Stomach (tissue), 9 donors: ENCODE results near the gene FGD2. TPM values are rescaled to one million over a fixed set of nuclear protein-coding genes. Genes with fewer than 3 reads are reported as not detected.

Experiments used
- DNase-seq, 2 donors: peaks; one replicate each; pipeline versions ENCODE4 v3.0.0 to v3.0.0-alpha.2; 2013 to 2019
- H3K27ac ChIP-seq, 5 donors: fragments of 200-600 bp in 4 of 5; sonication (generic) in 4 of 5; one replicate each; pipeline ENCODE4 v1.5.1; 2013 to 2019; ENCODE audit warnings: mild to moderate bottlenecking in 1 of 5, moderate library complexity in 1 of 5
- H3K27me3 ChIP-seq, 3 donors: fragments of 200-600 bp; sonication (generic); one replicate each; pipeline ENCODE4 v1.5.1; 2017 to 2019; ENCODE audit warnings: mixed run types in 1 of 3
- H3K36me3 ChIP-seq, 4 donors: fragments of 200-600 bp; sonication (generic); 1 replicate in 3 of 4; 2 replicates in 1 of 4; pipeline ENCODE4 v1.5.1; 2016 to 2019
- H3K4me1 ChIP-seq, 4 donors: fragments of 200-600 bp; sonication (generic); one replicate each; pipeline ENCODE4 v1.5.1; 2016 to 2019
- H3K4me3 ChIP-seq, 4 donors: fragments of 200-600 bp; sonication (generic) in 3 of 4; one replicate each; pipeline ENCODE4 v1.5.1; 2016 to 2019; ENCODE audit warnings: mild to moderate bottlenecking in 1 of 4
- H3K9me3 ChIP-seq, 4 donors: fragments of 200-600 bp; sonication (generic); one replicate each; pipeline ENCODE4 v1.5.1; 2016 to 2019
- EP300 ChIP-seq: sonication (generic); formaldehyde crosslinking; IDR thresholded peaks from one replicate; pipeline ENCODE4 v1.6.1; 2017; ENCODE audit warnings: antibody characterized with exemption
- POLR2A ChIP-seq, 4 donors: fragments of 450-650 bp; IDR thresholded peaks; one replicate each; pipeline ENCODE4 v1.6.1; 2016; ENCODE audit warnings: antibody characterized with exemption in 4 of 4, control low read depth in 2 of 4, mild to moderate bottlenecking in 1 of 4, moderate library complexity in 1 of 4
- POLR2AphosphoS5 ChIP-seq, 3 donors: sonication (generic); formaldehyde crosslinking; IDR thresholded peaks; one replicate each; pipeline ENCODE4 v1.6.1; 2016; ENCODE audit warnings: antibody characterized with exemption in 3 of 3
- WGBS, 5 donors: extraction: QIAGEN DNeasy Blood & Tissue Kit in 3 of 5; methylation state at CpG; one replicate each; pipeline versions ENCODE4 v1.1.5 to v1.1.7; 2013 to 2018; 5-methylcytosine and 5-hydroxymethylcytosine counted together
- intact Hi-C: fragments of 100-400 bp; cut with DNase I; formaldehyde crosslinking; loops from one replicate; pipeline ENCODE4 v1.15.1; 2023; ENCODE audit warnings: low total_unique reads
- polyA plus RNA-seq, 3 donors: library from polyadenylated mRNA; stranded (reverse); fragments of 200-250 nt; gene quantifications; one replicate each; pipeline ENCODE4 v1.2.3, GENCODE V29; 2013
- total RNA-seq, 5 donors: library from RNA; depleted of rRNA; stranded (reverse); fragments of >200 nt; gene quantifications; one replicate each; pipeline versions ENCODE4 v1.1.0 to v1.2.3, GENCODE V29; 2014 to 2016
- TF ChIP-seq, protein P1 (sequence below), 7 experiments: fragments of 450-650 bp in 4 of 7; fragments of 200-600 bp in 3 of 7; sonication (generic) in 3 of 7; IDR thresholded peaks; one replicate each; pipeline ENCODE4 v1.5.1; 2016 to 2019; ENCODE audit warnings: antibody characterized with exemption in 7 of 7, control low read depth in 2 of 7, mild to moderate bottlenecking in 1 of 7
- donor health status: healthy with polysubstance abuse.
- donor health status: Bipolar disorder and iron deficiency.
- donor health status: healthy.

The FGD2 gene
- total and polyA plus RNA-seq, 8 donors: 2.6 to 34.5 (median 5.3) TPM

DNA sequence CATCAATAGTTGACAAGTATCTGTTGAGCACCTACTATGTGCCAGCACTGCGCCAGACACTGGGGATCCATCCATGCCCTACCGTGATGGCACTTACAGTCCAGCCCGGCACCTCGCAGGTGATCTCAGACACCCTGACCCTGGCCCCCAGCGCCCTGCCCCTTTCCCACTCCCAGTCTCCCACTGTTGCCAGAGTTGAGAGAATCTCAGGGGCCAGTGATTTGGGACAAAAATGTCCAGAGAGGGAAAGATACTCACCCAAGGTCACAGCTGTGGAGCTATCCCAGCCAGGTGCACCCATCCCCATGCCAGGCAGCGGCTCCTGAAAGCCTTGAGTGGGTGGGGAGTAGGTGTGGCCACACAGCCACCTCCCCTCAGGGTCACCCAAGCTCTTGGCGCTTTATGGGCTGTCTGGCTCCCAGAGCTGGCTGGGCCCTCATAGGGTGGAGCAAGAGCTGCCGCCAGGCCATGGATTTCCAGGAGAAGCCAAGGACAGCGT is 47.6 kb upstream of the FGD2 start:
- DNase-seq: no peak
- intact Hi-C loops: no loop called here
- H3K4me1 ChIP-seq: peaks cover 0 to 51% (median 20%) of the 10 kb centered on the region in 4 donors
- WGBS, 5 donors: 78 to 94% (median 89%) methylated on average over 8 to 9 of the region's 9 CpGs
- TF ChIP-seq POLR2A (IDR thresholded peaks at IDR 0.05) (no peak), POLR2AphosphoS5 (IDR thresholded peaks at IDR 0.05) (no peak), EP300 (no peak)
- TF ChIP-seq, protein P1, sequence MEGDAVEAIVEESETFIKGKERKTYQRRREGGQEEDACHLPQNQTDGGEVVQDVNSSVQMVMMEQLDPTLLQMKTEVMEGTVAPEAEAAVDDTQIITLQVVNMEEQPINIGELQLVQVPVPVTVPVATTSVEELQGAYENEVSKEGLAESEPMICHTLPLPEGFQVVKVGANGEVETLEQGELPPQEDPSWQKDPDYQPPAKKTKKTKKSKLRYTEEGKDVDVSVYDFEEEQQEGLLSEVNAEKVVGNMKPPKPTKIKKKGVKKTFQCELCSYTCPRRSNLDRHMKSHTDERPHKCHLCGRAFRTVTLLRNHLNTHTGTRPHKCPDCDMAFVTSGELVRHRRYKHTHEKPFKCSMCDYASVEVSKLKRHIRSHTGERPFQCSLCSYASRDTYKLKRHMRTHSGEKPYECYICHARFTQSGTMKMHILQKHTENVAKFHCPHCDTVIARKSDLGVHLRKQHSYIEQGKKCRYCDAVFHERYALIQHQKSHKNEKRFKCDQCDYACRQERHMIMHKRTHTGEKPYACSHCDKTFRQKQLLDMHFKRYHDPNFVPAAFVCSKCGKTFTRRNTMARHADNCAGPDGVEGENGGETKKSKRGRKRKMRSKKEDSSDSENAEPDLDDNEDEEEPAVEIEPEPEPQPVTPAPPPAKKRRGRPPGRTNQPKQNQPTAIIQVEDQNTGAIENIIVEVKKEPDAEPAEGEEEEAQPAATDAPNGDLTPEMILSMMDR (IDR thresholded peaks at IDR 0.05): no peak
- no peaks in the 10 kb centered on the region for H3K9me3 ChIP-seq
- no peak overlapping the region for H3K4me3 ChIP-seq
- no peak overlapping the region for H3K27ac ChIP-seq
- H3K36me3 ChIP-seq: no peaks in the 10 kb centered on the region
- peaks cover 0 to 10% (median 0%) of the 10 kb centered on the region in 3 donors for H3K27me3 ChIP-seq

DNA sequence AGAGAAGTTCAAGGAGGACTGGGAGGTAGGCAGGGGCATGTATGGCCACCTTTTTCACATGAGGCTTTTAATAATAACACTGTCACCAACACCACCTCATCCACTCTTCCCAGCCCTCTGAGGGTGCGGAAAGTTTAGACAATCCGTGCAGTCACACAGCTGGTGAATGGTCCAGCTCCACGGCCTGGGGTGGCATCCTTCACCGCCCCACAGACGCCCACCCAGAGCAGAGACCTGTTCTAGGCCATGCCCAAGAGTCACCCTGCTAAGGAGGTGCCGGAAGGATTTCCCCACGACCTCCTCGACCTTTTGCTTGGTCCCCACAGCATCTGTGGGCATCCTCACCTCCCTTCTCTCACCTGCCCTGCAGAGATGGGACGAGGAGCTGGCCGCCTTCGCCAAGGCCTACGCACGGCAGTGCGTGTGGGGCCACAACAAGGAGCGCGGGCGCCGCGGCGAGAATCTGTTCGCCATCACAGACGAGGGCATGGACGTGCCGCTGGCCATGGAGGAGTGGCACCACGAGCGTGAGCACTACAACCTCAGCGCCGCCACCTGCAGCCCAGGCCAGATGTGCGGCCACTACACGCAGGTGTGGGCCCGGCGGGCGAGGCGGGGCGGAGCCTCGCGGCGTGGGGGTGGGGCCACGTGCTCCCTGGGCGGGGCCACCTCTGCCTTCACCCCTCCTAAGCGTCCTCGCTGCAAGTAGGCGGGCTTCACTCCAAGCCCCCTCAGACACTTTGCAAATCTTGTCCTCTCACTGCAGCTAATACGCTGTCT is 46.5 kb upstream of the FGD2 start:
- DNase-seq: no peak
- intact Hi-C loops: no loop called here

DNA sequence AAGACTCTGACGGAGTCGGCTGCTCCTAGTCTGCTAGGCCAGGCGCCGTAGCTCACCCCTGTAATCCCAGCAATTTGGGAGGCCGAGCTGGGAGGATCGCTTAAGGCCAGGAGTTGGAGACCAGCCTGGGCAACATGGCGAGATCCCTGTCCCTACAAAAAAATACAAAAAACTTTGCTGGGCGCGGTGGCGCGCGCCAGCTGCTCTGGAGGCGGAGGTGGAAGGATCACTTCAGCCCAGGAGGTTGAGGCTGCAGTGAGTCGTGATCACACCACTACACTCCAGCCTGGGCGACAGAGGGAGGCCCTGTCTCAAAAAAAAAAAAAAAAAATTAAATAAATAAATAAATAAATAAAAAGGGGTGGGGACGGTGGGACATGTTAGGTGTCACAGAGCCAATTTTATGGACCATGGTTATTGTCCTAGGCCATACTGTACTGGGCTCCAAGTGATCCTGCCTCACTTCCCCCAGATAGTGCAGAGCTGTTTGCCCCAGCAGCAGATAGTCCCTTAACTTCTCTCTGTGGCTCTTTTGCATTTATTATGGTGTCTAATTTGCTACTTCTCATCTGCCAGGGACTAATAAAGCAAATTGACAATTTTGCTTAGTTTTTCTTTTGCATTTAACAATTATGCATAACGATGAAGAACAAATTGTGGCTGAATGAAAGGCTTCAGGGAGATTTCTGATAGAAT is 45.8 kb upstream of the FGD2 start:
- H3K4me1 ChIP-seq: peaks cover 5 to 60% (median 31%) of the 10 kb centered on the region in 4 donors
- TF ChIP-seq, protein P1 (IDR thresholded peaks at IDR 0.05): no peak
- no peak for TF ChIP-seq POLR2AphosphoS5 (IDR thresholded peaks at IDR 0.05)
- no peak for TF ChIP-seq POLR2A (IDR thresholded peaks at IDR 0.05)
- no peak for TF ChIP-seq EP300
- H3K9me3 ChIP-seq: no peaks in the 10 kb centered on the region
- intact Hi-C loops: no loop called here
- H3K4me3 ChIP-seq: no peak overlapping the region
- 82 to 91% (median 88%) methylated on average over 17 of the region's 17 CpGs for WGBS, 5 donors
- H3K36me3 ChIP-seq: no peaks in the 10 kb centered on the region
- peaks cover 0 to 10% (median 0%) of the 10 kb centered on the region in 3 donors for H3K27me3 ChIP-seq
- peak overlapping the region in 3 of 5 donors; percentile 14 to 61 (median 61) for H3K27ac ChIP-seq
- no peak for DNase-seq

More for the DNA sequence above, 46.5 kb upstream of the FGD2 start:
- Histone ChIP-seq H3K36me3 (no peaks in the 10 kb centered on the region), H3K9me3 (no peaks in the 10 kb centered on the region), H3K4me1 (peaks cover 3 to 60% (median 28%) of the 10 kb centered on the region in 4 donors), H3K27me3 (peaks cover 0 to 10% (median 0%) of the 10 kb centered on the region in 3 donors), H3K4me3 (no peak overlapping the region), H3K27ac (no peak overlapping the region)
- TF ChIP-seq POLR2AphosphoS5 (IDR thresholded peaks at IDR 0.05) (no peak), EP300 (no peak), POLR2A (IDR thresholded peaks at IDR 0.05) (no peak)
- TF ChIP-seq, protein P1 (IDR thresholded peaks at IDR 0.05): no peak
- WGBS, 5 donors: 85 to 97% (median 90%) methylated on average over 28 to 44 of the region's 44 CpGs
